GM23338 (cell line): Measurements from ENCODE around the gene UTP4. TPM values are rescaled to one million over a fixed set of nuclear protein-coding genes. Genes with fewer than 3 reads are reported as not detected.

Experiments used
- ATAC-seq: fragments of 200-7000 bp; cut with Tn5 transposase; 3 replicates; pipeline ENCODE4 v1.9.1; 2020
- DNase-seq: peaks from one replicate; pipeline ENCODE4 v3.0.0-alpha.2; 2015; ENCODE audit warnings: low spot score
- H2AFZ ChIP-seq: fragments of 200-600 bp; sonication (generic); 2 replicates; pipeline ENCODE4 v1.8.0; 2016; ENCODE audit warnings: antibody characterized with exemption, mild to moderate bottlenecking, moderate library complexity
- H3F3A ChIP-seq: fragments of 200-600 bp; sonication (generic); replicated peaks from 2 replicates; pipeline ENCODE4 v1.8.0; 2017; ENCODE audit warnings: antibody characterized with exemption, mixed run types, low read depth
- H3K27ac ChIP-seq: fragments of 200-600 bp; sonication (generic); 2 replicates; pipeline ENCODE4 v1.6.1; 2016; ENCODE audit warnings: low read depth
- H3K27me3 ChIP-seq: fragments of 200-600 bp; sonication (generic); 2 replicates; pipeline ENCODE4 v1.8.0; 2016; ENCODE audit warnings: mild to moderate bottlenecking, mixed run types, moderate library complexity; ENCODE audit not compliant: insufficient read depth
- H3K36me3 ChIP-seq: fragments of 200-600 bp; sonication (generic); 2 replicates; pipeline ENCODE4 v1.8.0; 2016; ENCODE audit warnings: mild to moderate bottlenecking; ENCODE audit not compliant: insufficient read depth
- H3K4me1 ChIP-seq: fragments of 200-600 bp; sonication (generic); 2 replicates; pipeline ENCODE4 v1.8.0; 2016; ENCODE audit warnings: mild to moderate bottlenecking, moderate library complexity; ENCODE audit not compliant: insufficient read depth
- H3K4me2 ChIP-seq: fragments of 200-600 bp; sonication (generic); 2 replicates; pipeline ENCODE4 v1.7.1; 2017; ENCODE audit warnings: mixed run types
- H3K4me3 ChIP-seq: fragments of 200-600 bp; sonication (generic); 2 replicates; pipeline ENCODE4 v1.6.1; 2016; ENCODE audit warnings: mixed run types
- H3K79me2 ChIP-seq: fragments of 200-600 bp; sonication (generic); replicated peaks from 2 replicates; pipeline ENCODE4 v1.8.0; 2017; ENCODE audit warnings: mild to moderate bottlenecking; ENCODE audit not compliant: insufficient read depth
- H3K9me2 ChIP-seq: fragments of 200-600 bp; sonication (generic); 2 replicates; pipeline ENCODE4 v1.8.0; 2017; ENCODE audit not compliant: insufficient read depth
- H4K20me1 ChIP-seq: fragments of 200-600 bp; sonication (generic); replicated peaks from 2 replicates; pipeline ENCODE4 v1.8.0; 2017; ENCODE audit warnings: mild to moderate bottlenecking; ENCODE audit not compliant: insufficient read depth
- H3K27ac Mint-ChIP-seq: 2 replicates; pipeline ENCODE4 v1.8.0; 2020; ENCODE audit warnings: inconsistent platforms, mild to moderate bottlenecking, moderate library complexity, mixed read lengths
- H3K27me3 Mint-ChIP-seq: 3 replicates; pipeline ENCODE4 v1.8.0; 2022; ENCODE audit warnings: low read depth, mild to moderate bottlenecking, moderate library complexity, mixed read lengths, inconsistent platforms; ENCODE audit not compliant: insufficient read depth, poor library complexity
- H3K36me3 Mint-ChIP-seq: 3 replicates; pipeline ENCODE4 v1.8.0; 2021; ENCODE audit warnings: low read depth, mild to moderate bottlenecking, inconsistent platforms, moderate library complexity, mixed read lengths
- H3K4me1 Mint-ChIP-seq: 3 replicates; pipeline ENCODE4 v1.8.0; 2020; ENCODE audit warnings: mild to moderate bottlenecking, inconsistent platforms, mixed read lengths
- H3K4me3 Mint-ChIP-seq: 3 replicates; pipeline ENCODE4 v1.8.0; 2021; ENCODE audit warnings: moderate library complexity, mild to moderate bottlenecking, inconsistent platforms, mixed read lengths
- H3K9me3 Mint-ChIP-seq: 3 replicates; pipeline ENCODE4 v1.8.0; 2020; ENCODE audit warnings: moderate library complexity, mild to moderate bottlenecking, inconsistent platforms, mixed read lengths
- CREB1 ChIP-seq: fragments of 250-450 bp; sonication (Bioruptor Pico); IDR thresholded peaks from 2 replicates; pipeline ENCODE4 v1.5.0; 2020; ENCODE audit warnings: low read depth, mild to moderate bottlenecking, moderate library complexity
- ETS1 ChIP-seq: IDR thresholded peaks from 2 replicates; pipeline ENCODE4 v1.6.1; 2016; ENCODE audit warnings: antibody characterized with exemption
- EZH2 ChIP-seq: fragments of 200-600 bp; sonication (generic); IDR thresholded peaks from one replicate; pipeline ENCODE4 v1.8.0; 2017; ENCODE audit warnings: antibody characterized with exemption, mild to moderate bottlenecking, low read depth; ENCODE audit not compliant: unreplicated experiment
- EZH2phosphoT487 ChIP-seq: fragments of 200-600 bp; sonication (generic); IDR thresholded peaks from one replicate; pipeline ENCODE4 v1.8.1; 2018; ENCODE audit warnings: antibody characterized with exemption; ENCODE audit not compliant: unreplicated experiment
- JUNB ChIP-seq: IDR thresholded peaks from one replicate; pipeline ENCODE4 v1.6.1; 2016; ENCODE audit warnings: antibody characterized with exemption; ENCODE audit not compliant: unreplicated experiment
- NANOG ChIP-seq: IDR thresholded peaks from 2 replicates; pipeline ENCODE4 v1.6.1; 2016; ENCODE audit warnings: antibody characterized with exemption, borderline replicate concordance
- POLR2AphosphoS5 ChIP-seq: IDR thresholded peaks from 2 replicates; pipeline ENCODE4 v1.6.1; 2016; ENCODE audit warnings: antibody characterized with exemption, low read depth
- REST ChIP-seq: IDR thresholded peaks from one replicate; pipeline ENCODE4 v1.6.1; 2018; ENCODE audit warnings: antibody characterized with exemption; ENCODE audit not compliant: unreplicated experiment
- STAT1 ChIP-seq: IDR thresholded peaks from one replicate; pipeline ENCODE4 v1.6.1; 2016; ENCODE audit warnings: antibody characterized with exemption; ENCODE audit not compliant: unreplicated experiment
- ZNF114 ChIP-seq: fragments of 250-450 bp; sonication (Bioruptor Pico); IDR thresholded peaks from 2 replicates; pipeline ENCODE4 v1.5.0; 2020; ENCODE audit warnings: mild to moderate bottlenecking, moderate library complexity
- ZNF331 ChIP-seq: fragments of 250-450 bp; sonication (Bioruptor Pico); IDR thresholded peaks from 2 replicates; pipeline ENCODE4 v1.5.0; 2020; ENCODE audit warnings: low read depth, mild to moderate bottlenecking, moderate library complexity
- ZNF462 ChIP-seq: fragments of 250-450 bp; sonication (Bioruptor Pico); IDR thresholded peaks from 2 replicates; pipeline ENCODE4 v1.5.0; 2020; ENCODE audit warnings: mild to moderate bottlenecking, moderate library complexity
- polyA plus RNA-seq: library from polyadenylated mRNA; unstranded; fragments of >200 nt; fragmentation: Nextera tagmentation; extraction: Ambion mirVana; gene quantifications from 2 replicates; pipeline ENCODE4 v1.2.1, GENCODE V29; 2016
- total RNA-seq: library from RNA; depleted of rRNA; stranded (reverse); fragments of >200 nt; shearing (Covaris generic); gene quantifications from 2 replicates; pipeline ENCODE4 v1.2.3, GENCODE V29; 2014
- TF ChIP-seq, protein P1 (sequence below), 2 experiments: fragments of 200-600 bp in 1 of 2; sonication (generic) in 1 of 2; conservative IDR thresholded peaks; 2 replicates each; pipeline versions ENCODE4 v1.5.1 to v1.6.1; 2016 to 2017; ENCODE audit warnings: antibody characterized with exemption in 2 of 2, low read depth in 2 of 2, mild to moderate bottlenecking in 2 of 2, moderate library complexity in 1 of 2

Gene UTP4
- total and polyA plus RNA-seq, 2 experiments from 2014 or later, result 63.2 to 66.6 TPM

GRCh38 chr16:69166946-69167930, 34.8 kb downstream of the UTP4 start:
- Histone ChIP-seq H3F3A (0 out of 2 replicates have a peak, but pooled peaks cover 6% of the 10 kb centered on the region), H3K4me2 (no peak overlapping the region), H4K20me1 (peaks cover 15% of the 10 kb centered on the region; the same call in 1 of the 2 replicates), H3K4me3 (no peak overlapping the region), H3K9me2 (no peaks in the 10 kb centered on the region), H3K4me1 (no peaks in the 10 kb centered on the region), H2AFZ (no peak overlapping the region), H3K36me3 (peaks cover 48% of the 10 kb centered on the region), H3K27me3 (no peaks in the 10 kb centered on the region), H3K27ac (no peak overlapping the region), H3K79me2 (no peaks in the 10 kb centered on the region)
- DNase-seq (no peak), ATAC-seq (no peak)
- Mint-ChIP-seq H3K27ac (no peak overlapping the region), H3K27me3 (peaks cover 4% of the 10 kb centered on the region), H3K9me3 (no peaks in the 10 kb centered on the region; the same call in 2 of the 3 replicates), H3K36me3 (peaks cover 72% of the 10 kb centered on the region), H3K4me1 (peaks cover 8% of the 10 kb centered on the region; the same call in 1 of the 3 replicates), H3K4me3 (no peak overlapping the region)
- TF ChIP-seq ETS1, result no peak
- no peak for TF ChIP-seq ZNF114 (CRISPR knock-in tag)
- TF ChIP-seq, protein P1, sequence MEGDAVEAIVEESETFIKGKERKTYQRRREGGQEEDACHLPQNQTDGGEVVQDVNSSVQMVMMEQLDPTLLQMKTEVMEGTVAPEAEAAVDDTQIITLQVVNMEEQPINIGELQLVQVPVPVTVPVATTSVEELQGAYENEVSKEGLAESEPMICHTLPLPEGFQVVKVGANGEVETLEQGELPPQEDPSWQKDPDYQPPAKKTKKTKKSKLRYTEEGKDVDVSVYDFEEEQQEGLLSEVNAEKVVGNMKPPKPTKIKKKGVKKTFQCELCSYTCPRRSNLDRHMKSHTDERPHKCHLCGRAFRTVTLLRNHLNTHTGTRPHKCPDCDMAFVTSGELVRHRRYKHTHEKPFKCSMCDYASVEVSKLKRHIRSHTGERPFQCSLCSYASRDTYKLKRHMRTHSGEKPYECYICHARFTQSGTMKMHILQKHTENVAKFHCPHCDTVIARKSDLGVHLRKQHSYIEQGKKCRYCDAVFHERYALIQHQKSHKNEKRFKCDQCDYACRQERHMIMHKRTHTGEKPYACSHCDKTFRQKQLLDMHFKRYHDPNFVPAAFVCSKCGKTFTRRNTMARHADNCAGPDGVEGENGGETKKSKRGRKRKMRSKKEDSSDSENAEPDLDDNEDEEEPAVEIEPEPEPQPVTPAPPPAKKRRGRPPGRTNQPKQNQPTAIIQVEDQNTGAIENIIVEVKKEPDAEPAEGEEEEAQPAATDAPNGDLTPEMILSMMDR (conservative IDR thresholded peaks at IDR 0.05; ENCODE audit: low read depth in 2 of 2), result no peak
- no peak for TF ChIP-seq ZNF331 (CRISPR knock-in tag)
- TF ChIP-seq REST, result no peak
- TF ChIP-seq EZH2phosphoT487, result no peak
- no peak for TF ChIP-seq NANOG
- TF ChIP-seq EZH2, result no peak
- no peak for TF ChIP-seq POLR2AphosphoS5
- TF ChIP-seq STAT1, result no peak
- TF ChIP-seq JUNB, result no peak
- TF ChIP-seq CREB1, result no peak
- TF ChIP-seq ZNF462 (CRISPR knock-in tag), result no peak
